GM04504 (cell line): ENCODE data around the gene TEK.

Source experiments
- DNase-seq: peaks from one replicate; pipeline ENCODE4 v3.0.0-alpha.2; 2012; ENCODE audit warnings: low read depth

TEK gene

GRCh38 chr9:27124151-27124550 is 15.1 kb downstream of the TEK start:
- DNase-seq, result no peak

DNA sequence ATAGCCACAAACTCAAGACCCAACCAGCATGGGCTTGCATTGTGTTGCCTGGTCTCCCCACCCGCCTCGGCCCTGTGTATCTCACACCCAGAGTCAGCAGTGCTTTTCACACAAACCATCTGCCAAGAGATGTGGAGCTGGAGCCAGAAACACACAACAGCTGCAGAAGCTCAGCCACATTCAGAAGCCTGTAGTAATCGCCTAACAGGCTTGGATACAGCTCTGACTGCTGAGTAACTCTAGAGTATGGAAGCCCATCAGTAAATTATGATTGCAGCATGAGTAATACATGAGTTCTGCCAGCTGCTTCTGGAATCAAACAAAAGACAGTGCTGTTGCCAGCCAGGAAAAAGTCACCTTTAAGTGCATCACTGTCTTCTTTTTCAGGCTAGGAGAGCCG is 16.0 kb downstream of the TEK start:
- peak; percentile 77 for DNase-seq

DNA sequence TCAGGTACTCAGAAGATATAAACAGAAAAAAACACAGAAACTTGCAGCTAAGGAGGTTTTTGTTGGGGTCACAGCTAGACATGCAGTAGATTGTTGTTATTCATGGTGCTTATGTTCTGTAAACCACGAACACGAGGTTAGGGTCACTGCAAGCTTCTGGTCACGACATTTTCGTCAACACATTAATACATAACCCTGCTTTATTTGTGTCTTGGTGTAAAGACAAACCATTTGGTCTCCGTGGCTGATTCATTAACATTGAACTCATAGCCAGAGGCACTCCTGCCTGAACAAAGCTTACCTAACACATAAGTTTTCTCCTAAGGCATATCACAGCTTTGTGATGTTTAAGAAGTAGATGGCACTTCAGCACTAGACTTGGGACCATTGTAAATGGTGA is 16.9 kb downstream of the TEK start:
- no peak for DNase-seq

GRCh38 chr9:27126670-27127069 is 17.6 kb downstream of the TEK start:
- no peak for DNase-seq

- DNase-seq, result no peak
Measured at GRCh38 chr9:27129221-27129620, 20.2 kb downstream of the TEK start.

- DNase-seq, result no peak
Measured at GRCh38 chr9:27131731-27132130, 22.7 kb downstream of the TEK start.

DNA sequence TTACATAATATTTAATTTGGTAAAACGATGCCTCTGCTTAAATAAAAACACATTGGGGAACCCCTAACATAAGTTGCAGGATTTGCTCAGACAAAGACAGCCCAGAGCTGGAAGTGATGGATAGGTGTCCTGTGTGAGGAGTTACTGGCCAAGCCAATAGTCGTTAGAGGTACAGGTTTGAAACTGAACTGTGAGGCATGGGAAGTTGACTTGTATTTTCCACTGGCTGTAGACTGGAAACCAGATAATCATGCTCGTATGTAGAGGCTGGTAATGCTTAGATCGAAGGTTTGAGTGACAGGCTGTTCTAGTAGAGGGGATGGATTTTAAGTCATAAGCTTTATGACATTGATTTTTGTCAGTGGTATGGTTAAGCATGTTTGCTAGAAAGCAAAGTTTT is 24.8 kb downstream of the TEK start:
- DNase-seq, result no peak

DNA sequence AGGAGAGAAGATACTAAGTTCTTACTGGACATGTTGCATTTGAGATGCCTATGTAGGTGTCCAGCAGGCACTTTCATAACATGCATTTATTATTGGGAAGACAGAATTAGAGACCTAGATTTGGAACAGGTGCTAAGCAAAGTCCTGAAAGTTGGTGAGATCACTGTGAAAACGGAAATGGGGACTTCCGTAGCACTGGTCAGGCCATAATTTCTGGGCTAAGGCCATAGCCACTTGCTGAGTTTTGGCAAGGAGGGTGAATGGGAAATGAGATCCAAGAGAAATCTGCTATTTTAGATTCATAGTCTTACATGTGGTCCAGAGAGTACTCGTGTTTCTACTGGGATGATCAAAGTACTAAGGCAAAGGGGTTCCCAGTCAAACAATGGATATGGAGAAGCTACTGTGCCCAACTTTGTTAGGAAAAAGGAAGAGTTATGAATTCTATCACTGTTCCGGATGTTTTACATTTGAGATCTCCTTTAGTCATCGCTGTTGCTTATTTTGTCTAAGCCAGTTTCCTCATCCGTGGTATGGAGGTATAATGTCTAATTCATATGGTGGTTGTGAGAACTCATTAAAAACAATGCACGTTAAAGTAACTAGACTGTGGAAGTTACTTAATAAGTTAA is 33.4 kb downstream of the TEK start:
- no peak for DNase-seq

GRCh38 chr9:27145143-27145542 is 36.1 kb downstream of the TEK start:
- DNase-seq, result no peak

GRCh38 chr9:27149651-27150050 is 40.6 kb downstream of the TEK start:
- no peak for DNase-seq

GRCh38 chr9:27150746-27151406 is 41.9 kb downstream of the TEK start:
- peak; percentile 21 for DNase-seq

DNA sequence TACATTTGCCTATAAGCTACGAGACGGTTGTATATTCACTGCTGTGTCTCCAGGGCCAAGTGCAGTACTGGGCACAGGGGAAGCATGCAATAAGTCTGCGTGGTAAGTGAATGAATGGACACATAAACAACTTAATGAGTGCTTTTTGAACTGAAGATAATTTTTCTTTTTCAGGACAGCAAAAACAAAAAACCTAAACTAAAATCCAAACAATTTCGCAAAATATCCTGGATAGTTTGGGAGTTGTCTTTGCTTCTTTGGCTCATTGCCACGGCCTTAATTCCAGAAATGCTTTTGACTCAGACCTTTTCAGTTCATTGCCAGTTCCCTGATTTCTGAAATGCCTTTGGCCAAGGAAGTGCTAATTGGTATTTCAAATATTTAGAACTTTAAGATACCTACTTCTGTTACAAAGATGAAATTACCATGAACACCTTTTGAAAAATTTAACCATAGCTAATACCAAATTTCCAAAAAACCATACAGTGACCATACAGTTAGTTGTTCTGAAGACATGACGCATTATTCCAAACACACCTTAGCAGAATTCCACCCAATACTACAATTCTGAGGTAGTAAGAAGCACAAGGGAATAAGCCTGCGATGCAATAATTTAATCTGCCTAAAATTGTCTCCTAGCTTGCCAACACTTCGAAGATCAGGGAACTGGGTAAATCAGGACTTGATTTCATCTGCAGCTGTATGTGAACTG is 42.8 kb downstream of the TEK start:
- DNase-seq, result no peak

DNA sequence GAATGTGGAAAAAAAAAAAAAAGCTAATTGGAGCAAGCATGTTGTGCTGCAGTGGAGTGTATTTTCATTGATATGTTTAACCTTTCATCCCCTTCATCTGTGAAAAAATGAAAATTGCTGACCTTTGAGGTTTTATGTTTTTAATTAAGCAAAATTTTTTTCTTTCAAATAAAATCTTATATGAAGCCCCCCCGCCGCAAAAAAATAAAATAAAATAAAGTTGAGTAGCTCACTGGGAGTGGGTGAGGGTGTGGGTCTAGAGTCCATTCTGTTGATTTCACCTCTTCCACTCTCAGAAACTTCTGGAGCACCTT is 43.3 kb downstream of the TEK start:
- no peak for DNase-seq

DNA sequence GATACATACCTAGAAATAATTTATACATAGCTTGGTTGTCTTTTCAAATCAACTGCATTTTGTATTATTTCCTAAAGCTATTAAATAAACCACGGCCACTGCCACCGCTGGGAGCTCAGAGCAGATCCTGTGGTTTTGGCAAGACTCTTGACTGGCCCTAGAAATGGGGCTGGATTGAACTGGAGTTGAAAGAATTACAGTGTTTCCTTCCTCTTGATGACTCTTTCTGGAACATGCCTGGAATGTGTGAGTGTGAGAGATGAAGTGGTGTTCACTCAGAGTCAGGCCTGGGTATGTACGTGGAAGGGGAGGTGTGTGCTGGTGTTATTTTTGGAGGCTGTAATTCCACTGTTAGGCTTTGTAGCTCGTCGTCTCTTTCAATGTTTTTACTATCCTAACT is 45.9 kb downstream of the TEK start:
- peak; percentile 61 for DNase-seq

- no peak for DNase-seq
Measured at GRCh38 chr9:27157097-27157496, 48.1 kb downstream of the TEK start.

GRCh38 chr9:27157736-27158135 is 48.7 kb downstream of the TEK start:
- no peak for DNase-seq

DNA sequence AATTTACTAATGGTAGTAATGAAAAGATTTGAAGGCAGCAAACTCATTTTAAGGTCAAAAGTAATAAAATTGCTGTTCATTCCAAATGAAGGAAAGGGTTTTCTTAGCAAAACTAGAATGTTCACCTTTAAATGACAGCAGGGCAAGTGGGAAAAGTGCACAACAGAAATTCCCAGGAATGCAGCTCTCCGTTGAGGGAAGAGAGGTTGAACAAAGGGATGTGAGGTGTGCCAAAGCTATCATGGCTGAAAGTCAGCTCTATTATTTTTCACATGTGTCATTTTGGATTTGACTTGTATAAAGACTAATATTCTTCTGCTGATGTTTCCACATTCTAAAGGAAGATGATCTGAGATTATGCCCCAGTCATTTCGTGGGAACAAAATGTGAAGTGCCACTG is 51.6 kb downstream of the TEK start:
- no peak for DNase-seq

DNA sequence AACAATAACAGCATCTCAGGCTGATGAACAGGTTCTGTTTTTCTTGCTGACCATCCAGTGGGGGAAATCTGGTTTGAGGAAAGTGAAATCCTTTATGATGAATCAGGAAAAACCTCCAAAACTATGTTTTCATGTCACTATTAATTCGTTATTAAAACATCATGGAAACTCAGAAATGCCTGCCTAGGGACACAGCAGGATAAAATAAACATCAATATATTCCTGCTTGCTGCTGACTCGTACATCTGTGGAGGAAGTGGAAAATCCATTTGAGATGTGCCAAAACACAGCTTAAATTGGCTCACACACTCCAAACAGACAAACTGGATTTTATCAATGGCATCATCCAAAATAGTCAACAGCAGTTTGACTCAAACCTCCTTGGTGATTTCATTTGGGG is 53.0 kb downstream of the TEK start:
- DNase-seq, result no peak

GRCh38 chr9:27165068-27165467 is 56.0 kb downstream of the TEK start:
- no peak for DNase-seq

DNA sequence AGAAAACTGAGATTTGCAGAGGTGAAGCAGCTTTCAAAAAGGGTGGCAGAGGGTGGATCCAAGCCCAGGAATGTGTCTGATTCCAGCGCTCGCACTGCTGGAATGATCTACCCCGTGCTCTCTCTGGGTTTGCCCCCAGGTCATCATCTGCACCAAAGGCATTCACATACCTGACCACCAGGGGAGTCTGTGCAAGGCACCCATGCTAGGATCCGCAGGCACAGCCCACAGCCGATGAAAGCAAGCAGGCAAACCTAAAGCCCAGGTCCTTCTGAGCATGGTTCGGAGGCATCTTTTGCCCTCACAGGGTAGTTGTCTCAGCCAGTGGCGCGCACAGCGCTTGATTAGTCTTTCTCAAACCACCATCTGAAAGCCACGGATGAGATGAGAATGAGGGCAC is 56.6 kb downstream of the TEK start:
- no peak for DNase-seq

- DNase-seq, result no peak
Measured at GRCh38 chr9:27168496-27168895, 59.5 kb downstream of the TEK start.

- no peak for DNase-seq
Measured at GRCh38 chr9:27168951-27169350, 59.9 kb downstream of the TEK start.

DNA sequence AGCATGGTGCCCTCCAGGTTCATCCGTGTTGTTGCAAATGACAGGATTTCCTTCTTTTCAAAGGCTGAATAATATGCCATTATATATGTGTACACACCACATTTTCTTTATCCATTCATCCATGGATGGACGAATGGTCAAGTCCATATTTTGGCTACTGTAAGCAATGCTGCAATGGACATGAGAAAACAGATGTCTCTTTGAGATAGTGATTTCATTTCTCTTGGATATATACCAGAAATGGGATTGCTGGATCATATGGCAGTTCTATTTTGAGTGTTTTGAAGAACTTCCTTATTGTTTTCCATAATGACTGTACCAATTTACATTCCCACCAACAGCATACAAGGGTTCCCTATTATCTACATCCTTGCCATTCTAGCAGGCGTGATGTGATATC is 67.9 kb downstream of the TEK start:
- no peak for DNase-seq
